ENCODE measurements around the gene FBXO42.

Gene FBXO42

GRCh38 chr1:16204216-16204615, 148.1 kb downstream of the FBXO42 start:
- no peak for DNase-seq (ENCODE audit: low read depth)

- DNase-seq (ENCODE audit: low read depth) = no peak
Observed at GRCh38 chr1:16203550-16203949, 148.7 kb downstream of the FBXO42 start.

- DNase-seq (ENCODE audit: low read depth) = no peak
Observed at GRCh38 chr1:16202281-16203210, 149.7 kb downstream of the FBXO42 start.

- no peak for DNase-seq (ENCODE audit: low read depth)
Observed at GRCh38 chr1:16199700-16200099, 152.6 kb downstream of the FBXO42 start.

GRCh38 chr1:16199157-16199501, 153.2 kb downstream of the FBXO42 start:
- DNase-seq (ENCODE audit: low read depth) = no peak

- DNase-seq (ENCODE audit: low read depth) = no peak
Observed at GRCh38 chr1:16198444-16199156, 153.7 kb downstream of the FBXO42 start.

GRCh38 chr1:16196874-16197273, 155.4 kb downstream of the FBXO42 start:
- no peak for DNase-seq (ENCODE audit: low read depth)

Data from activated T-helper 9 cell treated with anti-CD3 and anti-CD28 coated beads, Interleukin-2, amount 50 U/mL, for 16 hours (primary cell).